HG02678 (cell line): Measurements from ENCODE around the gene EIPR1.
A peak's percentile ranks its signal among the peaks of the same experiment; 100 is the strongest.

Experiments used
- ATAC-seq: cut with Tn5 transposase; IDR thresholded peaks from one replicate; pipeline ENCODE4 v1.9.1; 2021; ENCODE audit warnings: mild to moderate bottlenecking, moderate library complexity; ENCODE audit not compliant: unreplicated experiment

The EIPR1 gene

GRCh38 chr2:3377612-3378432 lies at the start of gene EIPR1:
EIPR1 (minus strand) TSS chr2:3377818; CDS start chr2:3377689, 129 bp downstream.
- ATAC-seq, result peak; percentile 83

- peak; percentile 63 for ATAC-seq
Observed at GRCh38 chr2:3427272-3427671, 49.7 kb upstream of the EIPR1 start.

GRCh38 chr2:3426615-3427014 lies 49.0 kb upstream of the EIPR1 start:
- no peak for ATAC-seq

- ATAC-seq, result no peak
Observed at GRCh38 chr2:3424171-3424795, 46.7 kb upstream of the EIPR1 start.

GRCh38 chr2:3423492-3424170 lies 46.0 kb upstream of the EIPR1 start:
- peak; percentile 33 for ATAC-seq

GRCh38 chr2:3422161-3422779 lies 44.7 kb upstream of the EIPR1 start:
- peak; percentile 64 for ATAC-seq

- no peak for ATAC-seq
Observed at GRCh38 chr2:3421580-3421979, 44.0 kb upstream of the EIPR1 start.

GRCh38 chr2:3420769-3421397 lies 43.3 kb upstream of the EIPR1 start:
- ATAC-seq, result no peak

GRCh38 chr2:3420076-3420768 lies 42.6 kb upstream of the EIPR1 start:
- ATAC-seq, result no peak

GRCh38 chr2:3418766-3419404 lies 41.3 kb upstream of the EIPR1 start:
- no peak for ATAC-seq

- ATAC-seq, result no peak
Observed at GRCh38 chr2:3414133-3414860, 36.7 kb upstream of the EIPR1 start.

GRCh38 chr2:3413697-3414096 lies 36.1 kb upstream of the EIPR1 start:
- ATAC-seq, result no peak

GRCh38 chr2:3411103-3411502 lies 33.5 kb upstream of the EIPR1 start:
- no peak for ATAC-seq

GRCh38 chr2:3409627-3410170 lies 32.1 kb upstream of the EIPR1 start:
- no peak for ATAC-seq

GRCh38 chr2:3408781-3409180 lies 31.2 kb upstream of the EIPR1 start:
- ATAC-seq, result no peak

GRCh38 chr2:3406501-3406900 lies 28.9 kb upstream of the EIPR1 start:
- no peak for ATAC-seq

GRCh38 chr2:3405876-3406275 lies 28.3 kb upstream of the EIPR1 start:
- ATAC-seq, result no peak

GRCh38 chr2:3405307-3405706 lies 27.7 kb upstream of the EIPR1 start:
- ATAC-seq, result no peak

- no peak for ATAC-seq
Observed at GRCh38 chr2:3404349-3404894, 26.8 kb upstream of the EIPR1 start.
